Brain pericyte (primary cell): Measurements from ENCODE around the gene RAB3IL1.

Experiments
- DNase-seq: peaks from one replicate; pipeline ENCODE4 v3.0.0-alpha.2; 2012; ENCODE audit warnings: low read depth, low spot score

Gene RAB3IL1

GRCh38 chr11:61866231-61866957 lies 51.0 kb downstream of the RAB3IL1 start:
- no peak for DNase-seq

- DNase-seq, result no peak
Measured at GRCh38 chr11:61864814-61865775, 52.3 kb downstream of the RAB3IL1 start.

- no peak for DNase-seq
Measured at GRCh38 chr11:61863548-61864081, 53.8 kb downstream of the RAB3IL1 start.

- DNase-seq, result no peak
Measured at GRCh38 chr11:61862714-61863547, 54.4 kb downstream of the RAB3IL1 start.

DNA sequence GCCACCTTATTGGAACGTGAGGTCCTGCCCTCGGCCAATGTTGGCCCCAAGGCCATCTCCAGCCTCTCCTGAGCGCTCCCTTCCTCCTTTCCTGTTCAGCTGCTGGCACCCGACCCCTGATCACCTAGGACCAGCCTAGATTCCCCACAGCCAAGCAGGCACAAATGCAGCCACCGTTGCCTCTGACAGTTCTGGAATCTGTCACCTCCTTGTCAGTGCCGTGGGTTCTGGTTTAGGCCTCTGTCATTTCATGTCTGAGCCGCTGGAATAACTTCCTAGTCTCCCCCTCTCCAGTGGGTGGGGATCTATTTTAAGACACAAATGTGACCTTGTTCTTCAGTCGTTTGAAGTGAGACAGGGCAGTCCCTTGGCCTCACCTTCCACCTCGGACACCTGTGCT lies 55.7 kb downstream of the RAB3IL1 start:
- no peak for DNase-seq

- DNase-seq, result no peak
Measured at GRCh38 chr11:61860054-61860903, 57.1 kb downstream of the RAB3IL1 start.

DNA sequence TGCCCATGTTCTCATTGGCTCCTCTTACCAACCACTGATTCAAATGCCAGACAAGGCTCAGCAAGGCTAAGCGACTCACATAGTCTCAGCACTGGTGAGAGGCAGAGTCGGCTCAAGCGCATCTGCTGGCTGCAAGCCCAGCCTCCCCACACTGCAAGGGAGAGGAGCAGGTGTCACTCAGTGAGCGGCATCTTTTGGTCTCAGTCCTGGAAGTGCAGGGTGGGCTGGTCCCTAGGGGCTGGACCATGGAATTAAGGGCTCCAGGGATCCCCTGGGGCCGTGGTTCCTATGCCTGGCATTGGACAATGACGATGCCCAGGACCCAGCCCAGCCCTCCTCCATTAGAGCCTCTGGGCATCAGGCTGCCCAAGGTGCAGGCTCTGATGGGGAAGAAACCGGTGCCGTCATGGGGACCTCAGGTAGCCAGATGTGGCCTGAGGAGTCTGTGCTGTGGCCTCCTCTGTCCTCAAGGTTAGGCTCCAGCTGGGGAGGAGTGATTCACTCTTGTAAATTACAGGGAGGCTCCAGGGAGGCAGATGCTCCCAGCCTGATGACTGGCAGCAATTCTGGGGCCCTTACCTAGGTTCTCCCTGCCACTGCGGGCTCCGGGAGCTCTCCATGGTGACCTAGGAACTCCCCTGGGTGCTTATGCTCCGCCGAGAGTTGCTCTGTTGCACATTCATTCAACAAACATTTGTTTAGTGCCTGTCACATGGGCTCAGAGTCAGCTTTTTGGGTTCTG lies 61.3 kb downstream of the RAB3IL1 start:
- no peak for DNase-seq

DNA sequence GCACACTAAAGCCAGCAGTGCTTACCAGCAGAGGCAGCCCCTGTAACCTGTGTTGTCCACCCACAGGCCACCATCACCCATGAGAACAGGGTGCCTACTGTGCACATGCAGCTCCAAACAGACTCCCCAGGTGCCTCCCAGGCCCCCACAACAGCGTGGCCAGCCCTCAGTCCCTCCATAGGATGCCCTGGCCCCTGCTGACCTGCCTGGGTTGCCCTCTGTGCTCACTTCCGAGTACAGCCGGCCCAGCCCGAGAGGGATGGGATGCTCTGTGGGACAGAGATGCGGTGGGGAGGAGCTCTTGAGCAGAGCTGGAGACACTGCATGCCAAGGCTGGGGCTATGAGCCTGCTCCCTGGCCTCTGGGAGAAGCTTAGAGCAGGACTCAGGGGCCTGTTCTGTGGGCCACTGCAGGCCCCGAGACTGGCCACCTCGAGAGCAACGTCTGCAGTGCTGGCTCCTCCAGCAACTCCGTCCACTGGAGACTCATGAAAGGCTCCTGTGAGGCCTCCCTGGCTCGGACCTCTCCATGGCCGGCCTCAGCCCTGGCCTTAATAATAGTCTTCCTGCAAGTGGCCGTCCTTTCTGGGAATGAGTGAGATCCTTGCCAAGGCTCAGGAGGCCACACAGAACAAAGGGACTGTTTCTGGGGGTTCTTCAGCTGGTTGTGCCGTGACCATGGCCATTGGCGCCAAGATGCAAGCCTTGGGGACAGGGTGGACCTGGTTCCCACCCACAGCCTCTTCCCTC lies 62.2 kb downstream of the RAB3IL1 start:
- DNase-seq, result no peak

DNA sequence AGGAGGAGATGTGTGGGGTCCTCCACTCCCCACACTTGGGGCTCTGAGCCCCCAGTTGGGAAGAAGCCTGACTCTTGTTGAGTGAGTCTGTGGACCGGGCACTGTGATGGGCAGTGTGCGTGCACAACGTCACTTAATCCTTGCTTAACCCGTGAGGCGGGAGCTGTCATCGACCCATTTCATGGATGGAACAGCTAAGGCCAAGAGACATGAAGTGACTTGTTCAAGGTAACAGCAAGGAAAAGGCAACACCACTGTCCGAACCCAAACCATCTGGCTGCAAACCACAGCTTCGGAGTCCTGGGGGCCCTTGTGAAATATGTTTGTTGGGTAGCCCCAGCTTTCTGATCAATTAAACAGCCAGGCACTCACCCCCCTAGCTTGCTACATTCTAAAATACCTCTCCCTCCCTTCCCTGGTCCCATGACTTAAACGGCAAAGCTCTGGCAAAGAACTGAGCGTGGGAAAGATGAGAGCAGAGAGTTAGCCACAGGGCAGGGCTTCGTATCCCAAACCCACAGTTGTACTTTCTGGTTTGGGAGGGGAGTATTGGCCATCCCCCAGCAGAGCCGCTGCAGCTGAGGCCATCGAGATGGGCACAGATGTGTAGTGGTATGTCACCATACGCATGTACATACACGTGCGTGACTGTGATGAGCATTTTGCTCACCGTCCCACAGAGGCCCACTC lies 63.0 kb downstream of the RAB3IL1 start:
- DNase-seq, result no peak

DNA sequence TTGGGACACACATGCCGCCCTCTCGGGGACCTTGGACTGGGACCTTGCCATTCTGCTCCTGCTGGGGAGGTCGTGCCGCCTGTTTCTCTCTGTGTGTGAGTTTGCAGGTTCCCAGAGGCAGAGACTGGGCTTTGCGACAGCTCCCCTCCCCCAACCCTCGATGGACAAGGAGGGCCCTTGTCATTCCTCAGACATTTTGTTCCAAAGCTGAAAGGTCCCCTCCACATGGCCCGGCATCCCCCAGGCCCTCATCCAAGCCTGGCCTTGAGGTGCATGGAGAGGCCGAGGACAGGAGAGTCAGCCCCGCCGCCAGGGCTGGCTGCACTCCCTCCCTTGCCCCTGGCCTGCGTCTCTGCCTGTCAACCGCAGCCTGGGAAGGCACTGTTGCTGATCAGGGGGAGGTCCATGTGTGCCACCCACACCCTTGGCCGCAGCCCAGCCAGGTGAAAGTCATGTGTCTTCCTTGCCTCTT lies 63.6 kb downstream of the RAB3IL1 start:
- no peak for DNase-seq

DNA sequence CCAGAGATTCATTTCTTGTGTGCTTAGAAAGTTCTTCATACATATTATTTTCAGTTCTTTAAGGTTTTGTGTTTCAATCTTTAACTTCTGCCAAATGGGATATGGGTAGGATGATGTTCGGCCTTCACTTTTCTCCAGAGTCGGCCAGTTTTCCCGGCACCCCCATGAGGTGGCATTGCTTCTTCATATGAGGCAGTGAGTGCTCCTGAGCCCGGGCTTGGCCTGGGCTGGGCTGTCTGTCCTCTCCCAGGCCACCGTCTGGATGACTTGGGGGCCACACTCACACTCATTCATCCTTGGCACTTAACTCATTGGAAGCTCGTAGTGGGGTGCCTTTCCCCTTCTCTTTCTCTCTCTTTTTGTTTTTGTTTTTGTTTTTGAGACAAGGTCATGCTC lies 65.5 kb downstream of the RAB3IL1 start:
- DNase-seq, result no peak

DNA sequence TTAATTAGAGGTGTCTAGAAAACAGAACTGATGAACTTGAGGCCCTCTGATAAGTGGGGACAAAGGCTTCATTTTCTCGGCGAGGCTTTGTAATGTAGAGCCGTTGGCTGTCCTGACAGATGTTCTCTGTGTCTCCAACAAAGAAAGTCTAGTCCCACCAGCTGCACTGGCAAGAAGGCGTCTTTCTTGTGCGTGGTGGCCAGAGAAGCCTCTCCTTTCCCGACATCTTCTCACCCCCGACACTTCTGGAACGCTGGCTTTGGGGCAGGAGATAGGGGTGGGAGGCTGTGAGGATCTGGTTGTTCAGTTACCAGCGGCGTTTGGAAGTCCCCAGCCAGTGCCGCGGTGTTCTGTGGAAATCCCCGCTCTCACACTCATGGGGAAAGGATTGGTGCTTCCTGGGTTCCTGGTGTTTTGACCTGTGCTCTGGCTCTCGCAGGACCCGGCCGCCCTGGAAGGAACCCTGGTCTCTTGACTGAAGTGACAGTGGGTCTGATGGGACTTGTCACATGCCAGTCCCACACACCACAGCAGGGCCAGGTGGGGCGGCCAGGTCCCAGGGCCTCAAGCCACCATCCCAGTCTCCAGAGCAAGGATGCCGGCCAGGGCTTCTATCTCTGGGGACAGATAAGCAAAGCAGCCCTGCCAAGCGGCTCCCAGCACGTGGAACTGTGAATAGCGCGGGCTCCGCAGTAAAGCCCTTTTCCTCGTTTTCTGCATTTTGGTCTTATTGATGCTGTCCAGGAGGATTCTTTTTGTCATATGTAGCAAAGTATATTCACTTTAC lies 66.1 kb downstream of the RAB3IL1 start:
- DNase-seq, result no peak

GRCh38 chr11:61850687-61851086 lies 66.7 kb downstream of the RAB3IL1 start:
- no peak for DNase-seq

- DNase-seq, result no peak
Measured at GRCh38 chr11:61848631-61849030, 68.7 kb downstream of the RAB3IL1 start.

DNA sequence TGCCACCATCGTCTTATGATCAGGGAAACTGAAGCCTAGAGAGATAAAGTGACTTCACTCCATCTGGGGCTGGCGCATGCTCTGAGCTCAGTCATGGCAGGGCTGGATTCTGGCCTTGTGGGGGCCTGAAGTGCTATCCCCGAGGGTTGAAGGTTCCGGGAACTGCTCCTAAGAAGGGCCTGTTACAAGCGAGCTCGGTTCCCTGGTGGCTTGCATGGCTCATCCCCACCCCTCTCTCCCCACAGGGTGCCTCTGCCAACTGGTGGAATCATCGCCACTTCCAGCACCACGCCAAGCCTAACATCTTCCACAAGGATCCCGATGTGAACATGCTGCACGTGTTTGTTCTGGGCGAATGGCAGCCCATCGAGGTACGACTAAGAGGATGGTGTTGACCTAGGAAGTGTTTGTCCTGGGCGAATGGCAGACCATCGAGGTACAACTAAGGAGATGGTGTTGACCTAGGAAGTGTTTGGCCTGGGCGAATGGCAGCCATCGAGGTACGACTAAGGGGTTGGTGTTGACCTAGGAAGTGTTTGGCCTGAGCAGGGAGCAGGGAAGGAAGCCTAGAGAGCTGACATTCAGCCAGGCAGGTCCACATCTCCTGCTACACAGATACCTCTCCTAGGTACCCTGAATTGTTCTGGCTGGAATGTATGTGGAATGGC lies 69.3 kb downstream of the RAB3IL1 start:
- no peak for DNase-seq
